ENCODE measurements around the gene ATOSB.
"Not testable (repeated sequence)": the region's sequence is repeated elsewhere in the genome, so short reads cannot be mapped to it uniquely, and the experiment has no call there.

ATOSB gene, protein sequence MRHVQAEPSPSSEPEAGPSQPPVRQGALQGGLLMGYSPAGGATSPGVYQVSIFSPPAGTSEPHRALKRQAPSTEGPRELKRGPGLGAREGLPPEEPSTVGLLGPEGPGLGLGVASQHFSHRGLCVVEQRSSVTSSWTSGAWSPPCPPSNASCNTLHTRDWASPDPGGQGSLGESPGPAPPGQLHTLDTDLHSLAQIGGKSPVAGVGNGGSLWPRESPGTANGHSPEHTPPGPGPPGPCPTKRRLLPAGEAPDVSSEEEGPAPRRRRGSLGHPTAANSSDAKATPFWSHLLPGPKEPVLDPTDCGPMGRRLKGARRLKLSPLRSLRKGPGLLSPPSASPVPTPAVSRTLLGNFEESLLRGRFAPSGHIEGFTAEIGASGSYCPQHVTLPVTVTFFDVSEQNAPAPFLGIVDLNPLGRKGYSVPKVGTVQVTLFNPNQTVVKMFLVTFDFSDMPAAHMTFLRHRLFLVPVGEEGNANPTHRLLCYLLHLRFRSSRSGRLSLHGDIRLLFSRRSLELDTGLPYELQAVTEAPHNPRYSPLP

GRCh38 chr9:35115680-35116538 is at the start of gene ATOSB:
TSS of gene ATOSB (minus strand) at chr9:35115862. CDS start at chr9:35108274, 7,588 bp downstream.
- peak within 1 kb of the TSS; percentile 87 for H3K4me3 Mint-ChIP-seq
- ATAC-seq (peak; percentile 81), DNase-seq (ENCODE audit: low spot score in 2 of 2) (peak; percentile 84 to 95)
- H3K27ac Mint-ChIP-seq, result peak within 1 kb of the TSS; percentile 95
- H3K36me3 Mint-ChIP-seq, result peaks cover 32% of the 10 kb centered on the region
- peaks cover 56% of the 10 kb centered on the region for H3K4me1 Mint-ChIP-seq
- no peaks in the 10 kb centered on the region for H3K9me3 Mint-ChIP-seq

DNA sequence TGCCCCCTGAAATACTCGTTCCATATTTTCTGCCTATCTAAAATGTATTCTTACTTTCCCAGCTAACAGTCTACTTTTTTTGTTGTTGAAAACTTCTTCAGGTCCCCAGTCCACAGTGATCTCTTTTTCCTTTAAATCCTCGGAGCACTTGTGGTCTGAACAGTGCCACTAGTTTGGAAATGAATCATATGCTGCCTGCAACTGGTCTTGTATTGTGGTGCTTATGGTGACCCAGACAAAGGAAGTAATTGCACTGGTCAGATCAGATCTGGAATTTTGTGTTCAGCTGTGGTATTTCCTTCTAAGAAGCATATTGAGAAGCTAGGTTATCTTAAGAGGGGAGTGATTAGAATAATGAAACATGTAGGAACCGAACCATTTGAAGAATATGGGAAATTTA is 49.0 kb upstream of the ATOSB start:
- H3K9me3 Mint-ChIP-seq, result no peaks in the 10 kb centered on the region
- ATAC-seq, result no peak
- no peak overlapping the region for H3K4me3 Mint-ChIP-seq
- H3K36me3 Mint-ChIP-seq, result no peaks in the 10 kb centered on the region
- no peak overlapping the region for H3K27ac Mint-ChIP-seq
- DNase-seq (ENCODE audit: low spot score in 2 of 2), result no peak
- peaks cover 15% of the 10 kb centered on the region for H3K4me1 Mint-ChIP-seq

- H3K36me3 Mint-ChIP-seq, result no peaks in the 10 kb centered on the region
- no peaks in the 10 kb centered on the region for H3K9me3 Mint-ChIP-seq
- no peak for ATAC-seq
- H3K27ac Mint-ChIP-seq, result no peak overlapping the region
- H3K4me1 Mint-ChIP-seq, result peaks cover 15% of the 10 kb centered on the region
- DNase-seq (ENCODE audit: low spot score in 2 of 2), result no peak
- H3K4me3 Mint-ChIP-seq, result no peak overlapping the region
Measured at GRCh38 chr9:35163413-35163812, 47.8 kb upstream of the ATOSB start.

GRCh38 chr9:35162605-35163315 is 47.1 kb upstream of the ATOSB start:
- Mint-ChIP-seq H3K36me3 (no peaks in the 10 kb centered on the region), H3K4me3 (peak overlapping the region; percentile 81), H3K4me1 (peaks cover 15% of the 10 kb centered on the region), H3K27ac (no peak overlapping the region), H3K9me3 (no peaks in the 10 kb centered on the region)
- no peak for ATAC-seq
- DNase-seq (ENCODE audit: low spot score in 2 of 2), result no peak

DNA sequence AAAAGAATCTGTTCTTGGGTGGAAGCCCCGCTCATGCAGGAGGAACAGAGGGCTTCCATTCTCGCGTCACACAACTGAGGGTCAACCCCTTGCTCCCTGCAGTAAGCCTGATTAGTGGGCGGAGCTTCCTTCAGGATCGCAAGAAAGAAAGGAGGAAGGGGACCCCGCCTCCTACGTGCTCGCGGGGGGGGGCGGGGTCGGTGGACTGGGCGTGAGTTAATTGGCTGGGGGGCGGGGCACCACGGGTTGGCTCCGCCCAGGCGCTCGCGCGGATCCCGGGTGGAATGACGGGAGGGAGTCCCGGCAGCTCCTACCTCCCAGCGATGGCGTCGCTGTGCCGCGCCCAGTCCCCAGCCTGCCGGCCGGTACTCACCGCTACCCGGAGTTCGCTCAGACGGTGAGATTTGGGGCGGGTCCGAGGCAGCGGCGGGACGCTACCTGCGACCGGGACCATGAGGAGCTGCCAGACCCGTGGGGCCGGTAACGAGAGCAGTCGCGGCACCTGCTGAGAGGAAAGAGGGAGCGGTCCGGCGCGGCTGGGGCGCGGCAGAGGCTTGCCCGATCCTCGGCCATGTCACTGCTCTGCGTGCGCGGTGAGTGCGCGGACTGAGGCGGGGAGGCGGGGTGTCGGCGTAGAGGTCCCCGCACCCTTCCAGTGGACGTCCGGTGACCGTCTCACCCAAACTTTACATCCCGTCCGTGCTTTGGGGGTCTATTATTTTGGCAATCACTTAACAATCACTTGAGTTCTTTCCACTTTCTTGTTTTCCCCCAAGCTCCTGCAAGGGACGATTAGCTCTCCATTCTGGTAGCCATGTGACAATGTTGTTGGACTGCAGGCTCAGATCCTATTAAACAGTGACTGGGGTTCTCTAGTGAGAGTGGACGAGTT is 46.3 kb upstream of the ATOSB start, which contains the start of gene UNC13B:
Gene UNC13B, plus strand, starts transcription at position 297 of the 892 bp plus-strand sequence. Its CDS starts 275 bp downstream, at position 572.
- Mint-ChIP-seq H3K4me3 (peak within 1 kb of the TSS; percentile 81), H3K9me3 (no peaks in the 10 kb centered on the region), H3K36me3 (no peaks in the 10 kb centered on the region), H3K4me1 (peaks cover 15% of the 10 kb centered on the region), H3K27ac (no peak within 1 kb of the TSS)
- peak; percentile 60 to 86 for DNase-seq (ENCODE audit: low spot score in 2 of 2)
- peak; percentile 83 for ATAC-seq

GRCh38 chr9:35158501-35159280 is 43.0 kb upstream of the ATOSB start:
- ATAC-seq, result no peak
- H3K4me3 Mint-ChIP-seq, result no peak overlapping the region

GRCh38 chr9:35157836-35158235 is 42.2 kb upstream of the ATOSB start:
- not testable (repeated sequence) for H3K4me3 Mint-ChIP-seq; H3K36me3 Mint-ChIP-seq; H3K27ac Mint-ChIP-seq; H3K9me3 Mint-ChIP-seq; DNase-seq (ENCODE audit: low spot score in 2 of 2); ATAC-seq
- peaks cover 13% of the 10 kb centered on the region for H3K4me1 Mint-ChIP-seq

More at GRCh38 chr9:35158501-35159280, 43.0 kb upstream of the ATOSB start:
- Mint-ChIP-seq H3K9me3 (no peaks in the 10 kb centered on the region), H3K4me1 (peaks cover 15% of the 10 kb centered on the region), H3K36me3 (no peaks in the 10 kb centered on the region), H3K27ac (no peak overlapping the region)
- DNase-seq (ENCODE audit: low spot score in 2 of 2), result peak in 1 of 2 donors; percentile 22

GRCh38 chr9:35156781-35157180 is 41.1 kb upstream of the ATOSB start:
- Mint-ChIP-seq H3K4me3 (no peak overlapping the region), H3K9me3 (no peaks in the 10 kb centered on the region), H3K4me1 (peaks cover 6% of the 10 kb centered on the region), H3K36me3 (no peaks in the 10 kb centered on the region), H3K27ac (no peak overlapping the region)
- ATAC-seq (no peak), DNase-seq (ENCODE audit: low spot score in 2 of 2) (no peak)

GRCh38 chr9:35152926-35153325 is 37.3 kb upstream of the ATOSB start:
- Mint-ChIP-seq H3K27ac (no peak overlapping the region), H3K36me3 (no peaks in the 10 kb centered on the region), H3K4me3 (no peak overlapping the region), H3K9me3 (peaks cover 15% of the 10 kb centered on the region), H3K4me1 (no peaks in the 10 kb centered on the region)
- DNase-seq (ENCODE audit: low spot score in 2 of 2) (peak in 1 of 2 donors; percentile 23), ATAC-seq (no peak)

DNA sequence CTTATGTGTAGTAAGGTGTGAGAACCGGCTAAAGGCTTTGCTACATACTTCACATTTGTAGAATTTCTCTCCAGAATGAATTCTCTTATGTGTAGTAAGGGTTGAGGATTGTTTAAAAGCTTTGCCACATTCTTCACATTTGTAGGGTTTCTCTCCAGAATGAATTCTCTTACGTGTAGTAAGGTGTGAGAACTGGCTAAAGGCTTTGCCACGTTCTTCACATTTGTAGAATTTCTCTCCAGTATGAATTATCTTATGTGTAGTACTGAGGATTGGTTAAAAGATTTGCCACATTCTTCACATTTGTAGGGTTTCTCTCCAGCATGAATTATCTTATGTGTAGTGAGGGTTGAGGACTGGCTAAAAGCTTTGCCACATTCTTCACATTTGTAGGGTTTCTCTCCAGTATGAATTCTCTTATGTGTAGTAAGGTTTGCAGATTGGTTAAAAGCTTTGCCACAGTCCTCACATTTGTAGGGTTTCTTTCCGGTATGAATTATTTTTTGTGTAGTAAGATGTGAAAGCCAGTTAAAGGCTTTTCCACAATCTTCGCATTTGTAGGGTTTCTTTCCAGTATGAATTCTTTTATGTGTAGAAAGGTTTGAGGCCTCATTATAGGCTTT is 32.4 kb upstream of the ATOSB start:
- not testable (repeated sequence) for H3K4me3 Mint-ChIP-seq; ATAC-seq; H3K36me3 Mint-ChIP-seq; DNase-seq (ENCODE audit: low spot score in 2 of 2); H3K4me1 Mint-ChIP-seq; H3K27ac Mint-ChIP-seq
- H3K9me3 Mint-ChIP-seq, result peaks cover 20% of the 10 kb centered on the region

GRCh38 chr9:35142037-35142436 is 26.4 kb upstream of the ATOSB start:
- no peak overlapping the region for H3K4me3 Mint-ChIP-seq
- no peaks in the 10 kb centered on the region for H3K36me3 Mint-ChIP-seq

DNA sequence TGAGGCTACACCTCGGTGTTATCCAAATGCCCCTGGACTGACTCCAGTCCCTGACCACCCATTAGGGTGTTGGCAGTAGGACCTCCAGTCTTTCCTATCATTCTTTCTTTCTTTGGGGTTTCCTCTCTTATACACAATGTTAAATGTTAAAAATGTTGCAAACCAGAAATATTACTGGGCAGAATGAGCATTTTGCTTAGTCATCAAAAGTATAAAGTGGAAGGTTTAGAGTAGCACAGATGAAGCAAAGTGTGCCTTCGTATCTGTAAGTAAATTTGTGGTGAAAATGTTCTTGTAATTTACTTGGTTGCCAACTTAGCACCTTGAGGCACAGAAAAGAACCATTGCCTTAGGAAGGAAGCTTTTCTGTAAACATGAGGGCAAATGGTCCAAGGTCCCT is 24.4 kb upstream of the ATOSB start:
- Mint-ChIP-seq H3K36me3 (no peaks in the 10 kb centered on the region), H3K27ac (no peak overlapping the region), H3K4me1 (no peaks in the 10 kb centered on the region), H3K4me3 (no peak overlapping the region), H3K9me3 (no peaks in the 10 kb centered on the region)
- DNase-seq (ENCODE audit: low spot score in 2 of 2) (no peak), ATAC-seq (no peak)

More at GRCh38 chr9:35142037-35142436, 26.4 kb upstream of the ATOSB start:
- no peak for DNase-seq (ENCODE audit: low spot score in 2 of 2)
- ATAC-seq, result no peak
- H3K9me3 Mint-ChIP-seq, result no peaks in the 10 kb centered on the region
- no peak overlapping the region for H3K27ac Mint-ChIP-seq
- no peaks in the 10 kb centered on the region for H3K4me1 Mint-ChIP-seq

GRCh38 chr9:35136866-35137265 is 21.2 kb upstream of the ATOSB start:
- H3K36me3 Mint-ChIP-seq, result no peaks in the 10 kb centered on the region
- H3K27ac Mint-ChIP-seq, result no peak overlapping the region
- no peak for DNase-seq (ENCODE audit: low spot score in 2 of 2)
- no peaks in the 10 kb centered on the region for H3K9me3 Mint-ChIP-seq
- no peaks in the 10 kb centered on the region for H3K4me1 Mint-ChIP-seq
- no peak for ATAC-seq
- no peak overlapping the region for H3K4me3 Mint-ChIP-seq
